HepG2 (cell line): Measurements from ENCODE around the gene ACOT6. TPM values are rescaled to one million over a fixed set of nuclear protein-coding genes. Genes with fewer than 3 reads are reported as not detected.

Source experiments
- CEBPG ChIP-seq: IDR thresholded peaks from 2 replicates; pipeline ENCODE4 v1.6.1; 2016
- KDM5A ChIP-seq: fragments of 200-600 bp; sonication (generic); IDR thresholded peaks from 2 replicates; pipeline ENCODE4 v1.7.0; 2018; ENCODE audit warnings: antibody characterized with exemption, mild to moderate bottlenecking, low read length, borderline replicate concordance
- MAZ ChIP-seq, 2 experiments: sonication (generic) in 1 of 2; formaldehyde crosslinking in 1 of 2; IDR thresholded peaks; 2 replicates each; pipeline versions ENCODE4 v1.5.0 to v1.6.1; 2012 to 2020; ENCODE audit warnings: low read depth in 2 of 2, mild to moderate bottlenecking in 2 of 2, borderline replicate concordance in 1 of 2, improper control_type of control experiment in 1 of 2, low read length in 1 of 2, missing genetic modification reagents in 1 of 2, moderate library complexity in 1 of 2
- MIER3 ChIP-seq: IDR thresholded peaks from 2 replicates; pipeline ENCODE4 v1.6.1; 2016; ENCODE audit warnings: missing compliant biosample characterization, borderline replicate concordance
- SMARCC2 ChIP-seq: fragments of 450-650 bp; IDR thresholded peaks from 2 replicates; pipeline ENCODE4 v1.6.1; 2017; ENCODE audit warnings: antibody characterized with exemption, mild to moderate bottlenecking
- TBX3 ChIP-seq: fragments of 450-650 bp; IDR thresholded peaks from 2 replicates; pipeline ENCODE4 v1.6.1; 2017; ENCODE audit warnings: antibody characterized with exemption, mild to moderate bottlenecking, inconsistent platforms, borderline replicate concordance
- TCF12 ChIP-seq, 2 experiments: fragments of 450-650 bp in 1 of 2; sonication (generic) in 1 of 2; formaldehyde crosslinking in 1 of 2; IDR thresholded peaks; 2 replicates each; pipeline versions ENCODE4 v1.6.1 to v1.8.0; 2017 to 2022; ENCODE audit warnings: antibody characterized with exemption in 1 of 2, mild to moderate bottlenecking in 1 of 2, missing genetic modification reagents in 1 of 2, moderate library complexity in 1 of 2
- THAP9 ChIP-seq: sonication (generic); formaldehyde crosslinking; IDR thresholded peaks from 2 replicates; pipeline ENCODE4; 2020; ENCODE audit warnings: missing genetic modification reagents, mild to moderate bottlenecking, borderline replicate concordance
- ZFP36 ChIP-seq: fragments of 150-350 bp; IDR thresholded peaks from 2 replicates; pipeline ENCODE4 v1.6.1; 2018; ENCODE audit warnings: borderline replicate concordance, low read length, low read depth; ENCODE audit not compliant: partially characterized antibody
- ZNF143 ChIP-seq: sonication (generic); formaldehyde crosslinking; IDR thresholded peaks from 2 replicates; pipeline ENCODE4 v1.4.0; 2020; ENCODE audit warnings: missing genetic modification reagents
- ZNF275 ChIP-seq: sonication (generic); formaldehyde crosslinking; IDR thresholded peaks from 2 replicates; pipeline ENCODE4 v1.8.0; 2022; ENCODE audit warnings: missing genetic modification reagents, mild to moderate bottlenecking, inconsistent platforms, borderline replicate concordance
- ZNF280D ChIP-seq: sonication (generic); formaldehyde crosslinking; IDR thresholded peaks from 2 replicates; pipeline ENCODE4 v1.5.1; 2020; ENCODE audit warnings: mild to moderate bottlenecking, missing genetic modification reagents
- ZNF597 ChIP-seq: sonication (generic); formaldehyde crosslinking; IDR thresholded peaks from 2 replicates; pipeline ENCODE4 v1.5.0; 2020; ENCODE audit warnings: missing genetic modification reagents
- ZNF607 ChIP-seq: sonication (generic); formaldehyde crosslinking; IDR thresholded peaks from 2 replicates; pipeline ENCODE4 v1.5.1; 2020; ENCODE audit warnings: missing genetic modification reagents, mild to moderate bottlenecking, borderline replicate concordance
- ZNF691 ChIP-seq: sonication (generic); formaldehyde crosslinking; IDR thresholded peaks from 2 replicates; pipeline ENCODE4 v1.4.0; 2020; ENCODE audit warnings: missing genetic modification reagents, low read depth, mild to moderate bottlenecking, borderline replicate concordance
- ZNF746 ChIP-seq: sonication (generic); formaldehyde crosslinking; IDR thresholded peaks from 2 replicates; pipeline ENCODE4 v1.8.0; 2022; ENCODE audit warnings: mild to moderate bottlenecking, missing genetic modification reagents
- ZNF784 ChIP-seq: sonication (generic); formaldehyde crosslinking; IDR thresholded peaks from 2 replicates; pipeline ENCODE4 v1.5.1; 2020; ENCODE audit warnings: missing genetic modification reagents, mild to moderate bottlenecking, borderline replicate concordance
- polyA plus RNA-seq, 8 experiments: library from polyadenylated mRNA; depleted of rRNA in 3 of 8; stranded (reverse) in 7 of 8; unstranded in 1 of 8; fragments of >200 nt; fragmentation: Illumina TruSeq in 4 of 8; extraction: Trizol in 4 of 8; gene quantifications; 2 replicates each; pipeline versions ENCODE4 v1.2.1 to v1.2.3, GENCODE V29; 2011 to 2016; ENCODE audit warnings: low read depth in 4 of 8, missing spikeins in 1 of 8, mixed read lengths in 1 of 8; ENCODE audit not compliant: insufficient read depth in 1 of 8
- total RNA-seq, 5 experiments: library from RNA; depleted of rRNA; stranded (reverse); fragments of >200 nt; fragmentation: Illumina TruSeq; extraction: Trizol; gene quantifications; 2 replicates each; pipeline ENCODE4 v1.2.3, GENCODE V29; 2016; ENCODE audit warnings: low read depth in 1 of 5

ACOT6 gene
- total and polyA plus RNA-seq, 2 of the 13 experiments (the other 11 are each of a cell fraction or from before 2014, with no cell fraction given) = 0.15 to 0.27 TPM

- TF ChIP-seq THAP9 (peak; percentile 76; the same call in 1 of the 2 replicates), MIER3 (CRISPR knock-in tag) (peak; percentile 71; the same call in 1 of the 2 replicates), ZNF607 (CRISPR knock-in tag) (0 out of 2 replicates have a peak, but pooled peaks have one; percentile 48), KDM5A (peak; percentile 63), ZNF143 (CRISPR knock-in tag) (peak; percentile 89), ZNF275 (CRISPR knock-in tag) (no peak), ZNF280D (CRISPR knock-in tag) (no peak), ZNF784 (CRISPR knock-in tag) (no peak), MAZ (IDR thresholded peaks at IDR 0.05; ENCODE audit: borderline replicate concordance, low read depth, low read length) (no peak), MAZ (CRISPR knock-in tag; IDR thresholded peaks at IDR 0.05; ENCODE audit: low read depth) (peak; percentile 41; the same call in 1 of the 2 replicates), TBX3 (no peak), ZFP36 (no peak), ZNF746 (CRISPR knock-in tag) (no peak), CEBPG (CRISPR knock-in tag) (no peak), ZNF597 (CRISPR knock-in tag) (no peak), TCF12 (IDR thresholded peaks at IDR 0.05) (no peak), TCF12 (CRISPR knock-in tag; IDR thresholded peaks at IDR 0.05) (no peak), ZNF691 (CRISPR knock-in tag) (no peak), SMARCC2 (no peak)
Measured at GRCh38 chr14:73644531-73645247, 32.4 kb downstream of the ACOT6 start, which contains the start of gene DNAL1 (continued).
